Measurements from ENCODE around the gene ITPR3.

DNA sequence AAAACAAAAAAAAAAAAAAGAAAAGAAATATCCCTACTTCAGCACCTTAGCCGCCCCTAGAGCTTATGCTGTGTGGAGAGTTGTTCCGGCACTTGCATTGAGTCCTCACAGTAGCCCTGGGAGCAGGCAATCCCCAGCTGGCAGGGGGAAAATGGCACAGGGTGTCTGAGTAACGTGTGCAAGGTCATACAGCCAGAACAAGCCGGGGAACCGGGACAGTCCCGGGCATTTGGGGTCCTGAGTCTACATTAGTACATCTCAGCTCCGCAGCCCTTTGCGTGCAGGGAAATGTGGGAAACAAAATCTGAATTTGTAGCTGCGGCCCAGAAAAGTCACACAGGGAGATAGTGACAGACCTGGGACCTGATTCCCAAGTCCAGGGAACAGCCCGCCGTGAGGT lies 44.5 kb upstream of the ITPR3 start:
- TF ChIP-seq YY1 (IDR thresholded peaks at IDR 0.05; ENCODE audit: insufficient read depth, insufficient read length) (no peak), ZNF274 (IDR thresholded peaks at IDR 0.05; ENCODE audit: low read depth, low read length) (no peak), SUZ12 (IDR thresholded peaks at IDR 0.05; ENCODE audit: extremely low read depth, insufficient read depth, insufficient read length) (no peak)

Data from NT2/D1 (cell line).